ENCODE data around the gene DENND5B. TPM values are rescaled to one million over a fixed set of nuclear protein-coding genes. Genes with fewer than 3 reads are reported as not detected.
"Not testable (repeated sequence)": the region's sequence is repeated elsewhere in the genome, so short reads cannot be mapped to it uniquely, and the experiment has no call there.

DENND5B gene
- polyA plus RNA-seq, 2 donors = 0.33 to 0.55 TPM

- H3K9me3 ChIP-seq (ENCODE audit: control insufficient read depth in 2 of 2, insufficient read depth in 1 of 2, low read depth in 1 of 2, low read length in 1 of 2) = no peaks in the 10 kb centered on the region
- WGBS, 2 donors = 58 to 63% methylated on average over 1 of the region's 1 CpG
- H3K36me3 ChIP-seq (ENCODE audit: control insufficient read depth in 2 of 2, insufficient read depth in 2 of 2, low read length in 1 of 2) = no peaks in the 10 kb centered on the region
- no peak overlapping the region for H3K4me3 ChIP-seq (ENCODE audit: low read depth in 1 of 2, low read length in 2 of 2)
- no peak overlapping the region for H3K27ac ChIP-seq (ENCODE audit: low read depth in 2 of 2, low read length in 1 of 2)
- no peaks in the 10 kb centered on the region for H3K4me1 ChIP-seq (ENCODE audit: control insufficient read depth in 2 of 2, insufficient read depth in 2 of 2, low read length in 1 of 2)
- no peaks in the 10 kb centered on the region for H3K27me3 ChIP-seq (ENCODE audit: control insufficient read depth in 1 of 2, insufficient read depth in 2 of 2, low read length in 2 of 2)
These were observed 72.9 kb downstream of the DENND5B start for GRCh38 chr12:31517994-31518393.

GRCh38 chr12:31516702-31517101 lies 74.2 kb downstream of the DENND5B start:
- H3K9me3 ChIP-seq (ENCODE audit: control insufficient read depth in 2 of 2, insufficient read depth in 1 of 2, low read depth in 1 of 2, low read length in 1 of 2) = no peaks in the 10 kb centered on the region
- WGBS, 2 donors = 58 to 78% methylated on average over 2 of the region's 2 CpGs

GRCh38 chr12:31514912-31515311 lies 76.0 kb downstream of the DENND5B start:
- no peak overlapping the region for H3K4me3 ChIP-seq (ENCODE audit: low read depth in 1 of 2, low read length in 2 of 2)
- no peak overlapping the region for H3K27ac ChIP-seq (ENCODE audit: low read depth in 2 of 2, low read length in 1 of 2)
- H3K27me3 ChIP-seq (ENCODE audit: control insufficient read depth in 1 of 2, insufficient read depth in 2 of 2, low read length in 2 of 2) = no peaks in the 10 kb centered on the region
- 95 to 97% methylated on average over 4 of the region's 4 CpGs for WGBS, 2 donors
- H3K9me3 ChIP-seq (ENCODE audit: control insufficient read depth in 2 of 2, insufficient read depth in 1 of 2, low read depth in 1 of 2, low read length in 1 of 2) = no peaks in the 10 kb centered on the region
- H3K4me1 ChIP-seq (ENCODE audit: control insufficient read depth in 2 of 2, insufficient read depth in 2 of 2, low read length in 1 of 2) = no peaks in the 10 kb centered on the region
- no peaks in the 10 kb centered on the region for H3K36me3 ChIP-seq (ENCODE audit: control insufficient read depth in 2 of 2, insufficient read depth in 2 of 2, low read length in 1 of 2)

More at GRCh38 chr12:31516702-31517101, 74.2 kb downstream of the DENND5B start:
- no peaks in the 10 kb centered on the region for H3K27me3 ChIP-seq (ENCODE audit: control insufficient read depth in 1 of 2, insufficient read depth in 2 of 2, low read length in 2 of 2)
- H3K4me1 ChIP-seq (ENCODE audit: control insufficient read depth in 2 of 2, insufficient read depth in 2 of 2, low read length in 1 of 2) = no peaks in the 10 kb centered on the region
- no peak overlapping the region for H3K4me3 ChIP-seq (ENCODE audit: low read depth in 1 of 2, low read length in 2 of 2)
- H3K27ac ChIP-seq (ENCODE audit: low read depth in 2 of 2, low read length in 1 of 2) = no peak overlapping the region
- no peaks in the 10 kb centered on the region for H3K36me3 ChIP-seq (ENCODE audit: control insufficient read depth in 2 of 2, insufficient read depth in 2 of 2, low read length in 1 of 2)

- Histone ChIP-seq H3K27ac (ENCODE audit: low read depth in 2 of 2, low read length in 1 of 2) (no peak overlapping the region), H3K27me3 (ENCODE audit: control insufficient read depth in 1 of 2, insufficient read depth in 2 of 2, low read length in 2 of 2) (no peaks in the 10 kb centered on the region), H3K9me3 (ENCODE audit: control insufficient read depth in 2 of 2, insufficient read depth in 1 of 2, low read depth in 1 of 2, low read length in 1 of 2) (no peaks in the 10 kb centered on the region), H3K4me3 (ENCODE audit: low read depth in 1 of 2, low read length in 2 of 2) (no peak overlapping the region), H3K4me1 (ENCODE audit: control insufficient read depth in 2 of 2, insufficient read depth in 2 of 2, low read length in 1 of 2) (no peaks in the 10 kb centered on the region), H3K36me3 (ENCODE audit: control insufficient read depth in 2 of 2, insufficient read depth in 2 of 2, low read length in 1 of 2) (no peaks in the 10 kb centered on the region)
- 77 to 79% methylated on average over 4 of the region's 4 CpGs for WGBS, 2 donors
These were observed 80.9 kb downstream of the DENND5B start for GRCh38 chr12:31510034-31510433.

GRCh38 chr12:31508436-31509150 lies 82.3 kb downstream of the DENND5B start:
- no peaks in the 10 kb centered on the region for H3K9me3 ChIP-seq (ENCODE audit: control insufficient read depth in 2 of 2, insufficient read depth in 1 of 2, low read depth in 1 of 2, low read length in 1 of 2)
- H3K36me3 ChIP-seq (ENCODE audit: control insufficient read depth in 2 of 2, insufficient read depth in 2 of 2, low read length in 1 of 2) = no peaks in the 10 kb centered on the region
- H3K27ac ChIP-seq (ENCODE audit: low read depth in 2 of 2, low read length in 1 of 2) = no peak overlapping the region
- no peak overlapping the region for H3K4me3 ChIP-seq (ENCODE audit: low read depth in 1 of 2, low read length in 2 of 2)
- 83% methylated on average over 4 of the region's 4 CpGs for WGBS, 2 donors
- no peaks in the 10 kb centered on the region for H3K4me1 ChIP-seq (ENCODE audit: control insufficient read depth in 2 of 2, insufficient read depth in 2 of 2, low read length in 1 of 2)
- no peaks in the 10 kb centered on the region for H3K27me3 ChIP-seq (ENCODE audit: control insufficient read depth in 1 of 2, insufficient read depth in 2 of 2, low read length in 2 of 2)

- H3K4me1 ChIP-seq (ENCODE audit: control insufficient read depth in 2 of 2, insufficient read depth in 2 of 2, low read length in 1 of 2) = no peaks in the 10 kb centered on the region
- no peaks in the 10 kb centered on the region for H3K27me3 ChIP-seq (ENCODE audit: control insufficient read depth in 1 of 2, insufficient read depth in 2 of 2, low read length in 2 of 2)
- H3K9me3 ChIP-seq (ENCODE audit: control insufficient read depth in 2 of 2, insufficient read depth in 1 of 2, low read depth in 1 of 2, low read length in 1 of 2) = no peaks in the 10 kb centered on the region
- H3K27ac ChIP-seq (ENCODE audit: low read depth in 2 of 2, low read length in 1 of 2) = no peak overlapping the region
- H3K36me3 ChIP-seq (ENCODE audit: control insufficient read depth in 2 of 2, insufficient read depth in 2 of 2, low read length in 1 of 2) = no peaks in the 10 kb centered on the region
- no peak overlapping the region for H3K4me3 ChIP-seq (ENCODE audit: low read depth in 1 of 2, low read length in 2 of 2)
- whole genome bisulfite sequencing, 2 donors = 90 to 93% methylated on average over 1 of the region's 1 CpG
These were observed 83.0 kb downstream of the DENND5B start for GRCh38 chr12:31507966-31508365.

GRCh38 chr12:31506515-31507306 lies 84.2 kb downstream of the DENND5B start:
- Histone ChIP-seq H3K27ac (ENCODE audit: low read depth in 2 of 2, low read length in 1 of 2) (no peak overlapping the region), H3K9me3 (ENCODE audit: control insufficient read depth in 2 of 2, insufficient read depth in 1 of 2, low read depth in 1 of 2, low read length in 1 of 2) (no peaks in the 10 kb centered on the region), H3K4me1 (ENCODE audit: control insufficient read depth in 2 of 2, insufficient read depth in 2 of 2, low read length in 1 of 2) (no peaks in the 10 kb centered on the region), H3K36me3 (ENCODE audit: control insufficient read depth in 2 of 2, insufficient read depth in 2 of 2, low read length in 1 of 2) (no peaks in the 10 kb centered on the region), H3K27me3 (ENCODE audit: control insufficient read depth in 1 of 2, insufficient read depth in 2 of 2, low read length in 2 of 2) (no peaks in the 10 kb centered on the region), H3K4me3 (ENCODE audit: low read depth in 1 of 2, low read length in 2 of 2) (no peak overlapping the region)
- WGBS, 2 donors = 91 to 92% methylated on average over 9 of the region's 9 CpGs

GRCh38 chr12:31504625-31505222 lies 86.2 kb downstream of the DENND5B start:
- no peak overlapping the region for H3K4me3 ChIP-seq (ENCODE audit: low read depth in 1 of 2, low read length in 2 of 2)
- H3K27me3 ChIP-seq (ENCODE audit: control insufficient read depth in 1 of 2, insufficient read depth in 2 of 2, low read length in 2 of 2) = no peaks in the 10 kb centered on the region
- H3K36me3 ChIP-seq (ENCODE audit: control insufficient read depth in 2 of 2, insufficient read depth in 2 of 2, low read length in 1 of 2) = no peaks in the 10 kb centered on the region
- H3K27ac ChIP-seq (ENCODE audit: low read depth in 2 of 2, low read length in 1 of 2) = no peak overlapping the region
- H3K4me1 ChIP-seq (ENCODE audit: control insufficient read depth in 2 of 2, insufficient read depth in 2 of 2, low read length in 1 of 2) = no peaks in the 10 kb centered on the region
- no peaks in the 10 kb centered on the region for H3K9me3 ChIP-seq (ENCODE audit: control insufficient read depth in 2 of 2, insufficient read depth in 1 of 2, low read depth in 1 of 2, low read length in 1 of 2)
- WGBS, 2 donors = 94 to 96% methylated on average over 7 of the region's 7 CpGs

- not testable (repeated sequence) for H3K36me3 ChIP-seq (ENCODE audit: control insufficient read depth in 2 of 2, insufficient read depth in 2 of 2, low read length in 1 of 2); H3K4me3 ChIP-seq (ENCODE audit: low read depth in 1 of 2, low read length in 2 of 2); H3K27ac ChIP-seq (ENCODE audit: low read depth in 2 of 2, low read length in 1 of 2); H3K27me3 ChIP-seq (ENCODE audit: control insufficient read depth in 1 of 2, insufficient read depth in 2 of 2, low read length in 2 of 2); H3K4me1 ChIP-seq (ENCODE audit: control insufficient read depth in 2 of 2, insufficient read depth in 2 of 2, low read length in 1 of 2); H3K9me3 ChIP-seq (ENCODE audit: control insufficient read depth in 2 of 2, insufficient read depth in 1 of 2, low read depth in 1 of 2, low read length in 1 of 2)
- 90 to 92% methylated on average over 3 of the region's 3 CpGs for WGBS, 2 donors
These were observed 89.9 kb downstream of the DENND5B start for GRCh38 chr12:31501014-31501413.

All from esophagus (tissue), 2 donors.